Testis (tissue), 3 donors: ENCODE data around the gene EXOC3L2. TPM values are rescaled to one million over a fixed set of nuclear protein-coding genes. Genes with fewer than 3 reads are reported as not detected.
A peak's percentile ranks its signal among the peaks of the same experiment; 100 is the strongest.

Experiments
- DNase-seq: peaks from one replicate; pipeline ENCODE4 v3.0.0-alpha.2; 2019
- H3K27ac ChIP-seq, 2 donors: fragments of 200-600 bp; sonication (generic); one replicate each; pipeline ENCODE4 v1.5.1; 2019
- H3K27me3 ChIP-seq: fragments of 200-600 bp; sonication (generic); one replicate; pipeline ENCODE4 v1.5.1; 2019
- H3K36me3 ChIP-seq: fragments of 200-600 bp; sonication (generic); one replicate; pipeline ENCODE4 v1.5.1; 2017; ENCODE audit warnings: low read depth; ENCODE audit errors: missing control alignments
- H3K4me1 ChIP-seq: fragments of 200-600 bp; sonication (generic); one replicate; pipeline ENCODE4 v1.5.1; 2019
- H3K4me3 ChIP-seq, 2 donors: fragments of 200-600 bp; sonication (generic); one replicate each; pipeline ENCODE4 v1.5.1; 2017 to 2019
- H3K9me3 ChIP-seq: fragments of 200-600 bp; sonication (generic); one replicate; pipeline ENCODE4 v1.5.1; 2017
- CTCF ChIP-seq, 3 experiments: fragments of 450-650 bp in 2 of 3; fragments of 200-600 bp in 1 of 3; sonication (generic) in 1 of 3; IDR thresholded peaks; one replicate each; pipeline ENCODE4 v1.5.1; 2016 to 2019; ENCODE audit warnings: antibody characterized with exemption in 3 of 3, mild to moderate bottlenecking in 2 of 3, moderate library complexity in 1 of 3
- POLR2A ChIP-seq: fragments of 450-650 bp; IDR thresholded peaks from one replicate; pipeline ENCODE4 v1.6.1; 2017; ENCODE audit warnings: antibody characterized with exemption, mild to moderate bottlenecking, moderate library complexity
- WGBS, 2 donors: methylation state at CpG; one replicate each; pipeline ENCODE4 v1.1.5; 2018; 5-methylcytosine and 5-hydroxymethylcytosine counted together
- intact Hi-C: fragments of 100-400 bp; cut with DNase I; formaldehyde crosslinking; loops from one replicate; pipeline ENCODE4 v1.15.1; 2023; ENCODE audit warnings: low total_unique reads
- polyA plus RNA-seq: library from polyadenylated mRNA; stranded (reverse); fragments of 350-450 nt; fragmentation: Illumina TruSeq; extraction: RNeasy Lipid Tissue Mini Kit (QIAGEN cat#74804); gene quantifications from one replicate; pipeline ENCODE4 v1.2.3, GENCODE V29; 2014; ENCODE audit warnings: low read depth, low replicate concordance; ENCODE audit not compliant: insufficient read depth
- total RNA-seq, 2 donors: library from RNA; depleted of rRNA; stranded (reverse); fragments of >200 nt; gene quantifications; one replicate each; pipeline ENCODE4 v1.2.3, GENCODE V29; 2016

EXOC3L2 gene
- total and polyA plus RNA-seq, 3 donors from 2014 or later, result 7.4 to 30.2 (median 29.5) TPM

GRCh38 chr19:45267296-45267695 lies 22.1 kb upstream of the EXOC3L2 start:
- Histone ChIP-seq H3K27me3 (no peaks in the 10 kb centered on the region), H3K4me1 (peaks cover 18% of the 10 kb centered on the region), H3K27ac (peak overlapping the region; percentile 14 to 19), H3K9me3 (no peaks in the 10 kb centered on the region), H3K4me3 (no peak overlapping the region), H3K36me3 (no peaks in the 10 kb centered on the region)
- intact Hi-C loops, result no loop called here
- TF ChIP-seq POLR2A, result no peak
- TF ChIP-seq CTCF (IDR thresholded peaks at IDR 0.05), result no peak
- no peak for DNase-seq
- WGBS, 2 donors, result 92 to 96% methylated on average over 10 to 12 of the region's 12 CpGs

- H3K36me3 ChIP-seq, result no peaks in the 10 kb centered on the region
- WGBS, 2 donors, result 88 to 92% methylated on average over 5 of the region's 5 CpGs
- H3K27ac ChIP-seq, result no peak overlapping the region
- no peak overlapping the region for H3K4me3 ChIP-seq
- intact Hi-C loops, result no loop called here
- no peak for DNase-seq
- no peaks in the 10 kb centered on the region for H3K9me3 ChIP-seq
- peaks cover 19% of the 10 kb centered on the region for H3K4me1 ChIP-seq
- no peaks in the 10 kb centered on the region for H3K27me3 ChIP-seq
- TF ChIP-seq CTCF (IDR thresholded peaks at IDR 0.05), result no peak
- TF ChIP-seq POLR2A, result no peak
Observed at GRCh38 chr19:45265375-45265774, 20.2 kb upstream of the EXOC3L2 start.

GRCh38 chr19:45264781-45265317 lies 19.6 kb upstream of the EXOC3L2 start:
- Histone ChIP-seq H3K27ac (no peak overlapping the region), H3K27me3 (no peaks in the 10 kb centered on the region), H3K9me3 (no peaks in the 10 kb centered on the region), H3K4me3 (no peak overlapping the region), H3K36me3 (no peaks in the 10 kb centered on the region), H3K4me1 (peaks cover 19% of the 10 kb centered on the region)
- intact Hi-C loops, result no loop called here
- 89 to 94% methylated on average over 14 to 19 of the region's 19 CpGs for WGBS, 2 donors
- DNase-seq, result no peak
- TF ChIP-seq POLR2A (no peak), CTCF (IDR thresholded peaks at IDR 0.05) (no peak)

GRCh38 chr19:45263013-45263412 lies 17.8 kb upstream of the EXOC3L2 start:
- Histone ChIP-seq H3K27me3 (no peaks in the 10 kb centered on the region), H3K27ac (peak overlapping the region in 1 of 2 donors; percentile 24), H3K4me1 (peaks cover 19% of the 10 kb centered on the region), H3K4me3 (no peak overlapping the region), H3K36me3 (no peaks in the 10 kb centered on the region), H3K9me3 (no peaks in the 10 kb centered on the region)
- TF ChIP-seq CTCF (IDR thresholded peaks at IDR 0.05) (no peak), POLR2A (no peak)
- no peak for DNase-seq
- WGBS, 2 donors, result 86 to 100% methylated on average over 1 to 11 of the region's 11 CpGs
- intact Hi-C loops, result no loop called here

GRCh38 chr19:45262570-45262969 lies 17.4 kb upstream of the EXOC3L2 start:
- H3K27me3 ChIP-seq, result no peaks in the 10 kb centered on the region
- peak overlapping the region in 1 of 2 donors; percentile 24 for H3K27ac ChIP-seq
- peaks cover 19% of the 10 kb centered on the region for H3K4me1 ChIP-seq
- H3K4me3 ChIP-seq, result no peak overlapping the region
- no peaks in the 10 kb centered on the region for H3K36me3 ChIP-seq
- TF ChIP-seq POLR2A (no peak), CTCF (IDR thresholded peaks at IDR 0.05) (no peak)
- intact Hi-C loops, result no loop called here
- 66 to 75% methylated on average over 6 of the region's 6 CpGs for WGBS, 2 donors
- DNase-seq, result no peak
- H3K9me3 ChIP-seq, result no peaks in the 10 kb centered on the region
